Measurements from ENCODE around the gene NEK7. TPM values are rescaled to one million over a fixed set of nuclear protein-coding genes. Genes with fewer than 3 reads are reported as not detected.
A peak's percentile ranks its signal among the peaks of the same experiment; 100 is the strongest.

Gene NEK7
- total RNA-seq, 2 donors from 2014 or later = 168 to 228 TPM

GRCh38 chr1:198261886-198262285 is 105.1 kb downstream of the NEK7 start:
- Histone ChIP-seq H3K36me3 (no peaks in the 10 kb centered on the region), H3K27ac (no peak overlapping the region), H3K9me3 (no peaks in the 10 kb centered on the region), H3K27me3 (no peaks in the 10 kb centered on the region), H3K4me1 (peaks cover 0 to 24% of the 10 kb centered on the region in 2 donors), H3K4me3 (no peak overlapping the region)
- TF ChIP-seq, protein P1, sequence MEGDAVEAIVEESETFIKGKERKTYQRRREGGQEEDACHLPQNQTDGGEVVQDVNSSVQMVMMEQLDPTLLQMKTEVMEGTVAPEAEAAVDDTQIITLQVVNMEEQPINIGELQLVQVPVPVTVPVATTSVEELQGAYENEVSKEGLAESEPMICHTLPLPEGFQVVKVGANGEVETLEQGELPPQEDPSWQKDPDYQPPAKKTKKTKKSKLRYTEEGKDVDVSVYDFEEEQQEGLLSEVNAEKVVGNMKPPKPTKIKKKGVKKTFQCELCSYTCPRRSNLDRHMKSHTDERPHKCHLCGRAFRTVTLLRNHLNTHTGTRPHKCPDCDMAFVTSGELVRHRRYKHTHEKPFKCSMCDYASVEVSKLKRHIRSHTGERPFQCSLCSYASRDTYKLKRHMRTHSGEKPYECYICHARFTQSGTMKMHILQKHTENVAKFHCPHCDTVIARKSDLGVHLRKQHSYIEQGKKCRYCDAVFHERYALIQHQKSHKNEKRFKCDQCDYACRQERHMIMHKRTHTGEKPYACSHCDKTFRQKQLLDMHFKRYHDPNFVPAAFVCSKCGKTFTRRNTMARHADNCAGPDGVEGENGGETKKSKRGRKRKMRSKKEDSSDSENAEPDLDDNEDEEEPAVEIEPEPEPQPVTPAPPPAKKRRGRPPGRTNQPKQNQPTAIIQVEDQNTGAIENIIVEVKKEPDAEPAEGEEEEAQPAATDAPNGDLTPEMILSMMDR (IDR thresholded peaks at IDR 0.05) = no peak
- DNase-seq (ENCODE audit: low spot score) = no peak

GRCh38 chr1:198263186-198263585 is 106.4 kb downstream of the NEK7 start:
- TF ChIP-seq, protein P1 (IDR thresholded peaks at IDR 0.05) = no peak
- no peak for DNase-seq (ENCODE audit: low spot score)
- Histone ChIP-seq H3K36me3 (no peaks in the 10 kb centered on the region), H3K4me1 (peaks cover 0 to 37% of the 10 kb centered on the region in 2 donors), H3K27me3 (no peaks in the 10 kb centered on the region), H3K4me3 (no peak overlapping the region), H3K27ac (no peak overlapping the region), H3K9me3 (no peaks in the 10 kb centered on the region)

DNA sequence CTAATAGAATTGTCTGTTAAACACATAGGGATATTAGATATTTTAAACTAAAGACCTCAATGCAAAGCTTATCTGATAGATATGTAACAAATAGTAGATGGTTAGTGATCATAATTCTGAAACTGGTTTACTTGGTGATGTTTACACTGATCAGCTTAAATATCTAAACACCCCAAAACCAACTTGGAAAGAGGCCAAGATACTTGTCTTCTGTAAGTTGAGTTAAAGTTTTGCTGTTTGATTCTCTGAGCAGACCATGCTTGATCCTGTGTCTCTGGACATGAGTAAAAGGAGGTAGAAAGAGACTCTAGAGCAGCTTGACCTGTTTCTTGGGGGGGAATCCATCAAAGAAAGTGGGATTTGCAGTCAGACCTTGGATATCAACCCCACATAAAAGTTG is 107.5 kb downstream of the NEK7 start:
- TF ChIP-seq, protein P1 (IDR thresholded peaks at IDR 0.05) = no peak
- Histone ChIP-seq H3K9me3 (no peaks in the 10 kb centered on the region), H3K36me3 (no peaks in the 10 kb centered on the region), H3K27ac (peak overlapping the region; percentile 27 to 85), H3K27me3 (no peaks in the 10 kb centered on the region), H3K4me1 (peaks cover 0 to 35% of the 10 kb centered on the region in 2 donors), H3K4me3 (no peak overlapping the region)
- DNase-seq (ENCODE audit: low spot score) = no peak

DNA sequence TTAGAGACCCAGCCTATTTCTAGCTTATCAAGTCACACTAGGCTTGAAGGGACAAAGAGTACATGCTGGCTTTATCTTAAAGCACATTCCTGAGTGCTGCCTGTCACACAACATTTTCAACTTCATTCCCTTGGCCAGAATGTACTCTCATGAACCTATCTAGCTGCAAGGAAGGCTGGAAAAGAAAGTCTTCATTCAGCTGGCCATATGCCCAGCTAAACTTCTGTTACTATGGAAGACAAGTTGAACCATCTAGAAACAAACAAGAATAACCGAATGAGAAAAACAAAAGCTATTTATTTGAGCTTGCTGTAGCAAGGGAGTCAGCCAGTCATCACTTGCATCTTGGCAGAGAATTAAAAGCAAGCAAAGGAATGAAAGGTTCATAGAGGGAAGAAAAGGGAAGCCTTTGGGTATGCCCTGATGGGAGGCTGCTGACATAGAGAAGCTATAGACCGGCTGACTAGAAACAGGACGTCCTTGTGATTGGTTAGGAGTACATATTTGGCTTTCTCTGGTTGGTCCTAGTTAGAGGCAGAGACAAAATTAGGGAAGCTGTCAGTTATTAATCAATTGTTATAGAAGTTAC is 108.4 kb downstream of the NEK7 start:
- TF ChIP-seq, protein P1 (IDR thresholded peaks at IDR 0.05) = no peak
- Histone ChIP-seq H3K27me3 (no peaks in the 10 kb centered on the region), H3K27ac (peak overlapping the region; percentile 27 to 85), H3K4me1 (peaks cover 0 to 33% of the 10 kb centered on the region in 2 donors), H3K36me3 (no peaks in the 10 kb centered on the region), H3K4me3 (no peak overlapping the region), H3K9me3 (no peaks in the 10 kb centered on the region)
- DNase-seq (ENCODE audit: low spot score) = no peak

GRCh38 chr1:198267056-198267455 is 110.3 kb downstream of the NEK7 start:
- Histone ChIP-seq H3K36me3 (no peaks in the 10 kb centered on the region), H3K27me3 (no peaks in the 10 kb centered on the region), H3K4me1 (peaks cover 0 to 43% of the 10 kb centered on the region in 2 donors), H3K4me3 (no peak overlapping the region), H3K27ac (peak overlapping the region in 1 of 2 donors; percentile 85), H3K9me3 (no peaks in the 10 kb centered on the region)
- no peak for DNase-seq (ENCODE audit: low spot score)
- TF ChIP-seq, protein P1 (IDR thresholded peaks at IDR 0.05) = no peak

DNA sequence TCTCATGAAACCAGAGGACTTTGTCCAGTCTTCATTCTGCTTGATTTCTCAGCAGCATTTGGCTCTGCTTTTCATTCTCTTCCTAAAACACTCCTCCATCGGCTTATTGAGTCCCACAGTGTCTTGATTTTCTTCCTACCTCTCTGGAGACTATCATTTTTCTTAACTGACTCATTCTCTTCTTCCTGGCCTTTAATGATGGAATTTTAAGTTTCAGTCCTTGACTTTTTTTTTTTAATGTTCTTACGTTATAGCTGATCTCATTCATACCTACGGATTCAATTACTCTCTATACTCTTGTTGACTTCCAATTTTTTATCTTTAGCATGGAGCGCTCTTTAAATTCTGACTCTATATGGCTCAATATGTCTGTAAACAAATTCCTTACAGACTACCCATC is 111.1 kb downstream of the NEK7 start:
- H3K27me3 ChIP-seq = no peaks in the 10 kb centered on the region
- peak overlapping the region; percentile 50 to 52 for H3K27ac ChIP-seq
- no peak for DNase-seq (ENCODE audit: low spot score)
- no peaks in the 10 kb centered on the region for H3K36me3 ChIP-seq
- TF ChIP-seq, protein P1 (IDR thresholded peaks at IDR 0.05) = no peak
- H3K9me3 ChIP-seq = no peaks in the 10 kb centered on the region
- no peak overlapping the region for H3K4me3 ChIP-seq
- H3K4me1 ChIP-seq = peaks cover 0 to 51% of the 10 kb centered on the region in 2 donors

All from right atrium auricular region (tissue), 2 donors.